Esophagus squamous epithelium (tissue), 4 donors: ENCODE data around the gene NTN3.

Source experiments
- POLR2A ChIP-seq, 4 donors: fragments of 450-650 bp; IDR thresholded peaks; one replicate each; pipeline ENCODE4 v1.6.1; 2017; ENCODE audit warnings: antibody characterized with exemption in 4 of 4, mild to moderate bottlenecking in 4 of 4, moderate library complexity in 3 of 4
- TF ChIP-seq, protein P1 (sequence below), 6 experiments: fragments of 450-650 bp in 4 of 6; fragments of 200-600 bp in 2 of 6; sonication (generic) in 2 of 6; IDR thresholded peaks; one replicate each; pipeline ENCODE4 v1.5.1; 2016 to 2019; ENCODE audit warnings: antibody characterized with exemption in 6 of 6, mild to moderate bottlenecking in 4 of 6, moderate library complexity in 4 of 6

DNA sequence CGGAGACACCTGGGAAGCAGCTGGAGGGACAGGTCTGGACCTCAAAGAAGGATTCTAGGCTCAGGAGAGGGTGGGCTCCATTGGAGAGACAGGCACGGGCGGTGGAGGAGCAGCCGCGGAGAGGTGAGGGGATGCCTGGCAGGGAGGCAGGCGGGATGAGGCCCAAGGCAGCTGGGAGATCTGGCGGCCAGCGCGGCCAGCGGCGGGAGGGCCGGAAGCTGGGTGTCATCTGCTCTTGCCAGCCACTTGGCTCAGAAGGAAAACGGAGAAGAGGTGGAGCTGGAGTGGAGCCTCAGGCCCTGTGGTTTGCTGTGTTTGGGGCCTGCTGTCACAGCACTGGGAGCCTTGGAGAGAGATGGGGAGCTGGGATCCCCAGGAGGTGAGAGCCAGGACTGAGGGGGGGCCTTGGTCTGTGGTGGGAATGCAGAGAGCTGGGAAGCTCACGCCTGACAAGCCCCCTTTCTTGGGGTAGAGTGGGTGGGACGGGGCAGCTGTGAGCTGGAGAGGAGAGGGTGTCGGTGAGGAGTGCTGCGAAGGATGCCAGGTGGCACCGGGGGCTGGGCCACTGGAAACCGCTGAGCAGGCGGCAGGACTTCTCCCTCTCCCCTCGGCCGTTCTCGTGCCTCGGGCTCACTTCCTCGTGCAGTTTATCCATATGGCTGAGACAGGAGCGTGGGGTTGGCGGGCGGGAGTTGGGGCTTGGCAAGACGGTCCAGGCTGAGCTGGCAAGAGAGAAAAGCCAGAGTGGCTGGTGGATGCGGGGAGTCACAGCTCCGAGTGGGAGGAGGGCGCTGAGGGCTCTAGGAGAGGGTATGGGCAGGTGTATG lies 11.8 kb downstream of the NTN3 start:
- TF ChIP-seq, protein P1, sequence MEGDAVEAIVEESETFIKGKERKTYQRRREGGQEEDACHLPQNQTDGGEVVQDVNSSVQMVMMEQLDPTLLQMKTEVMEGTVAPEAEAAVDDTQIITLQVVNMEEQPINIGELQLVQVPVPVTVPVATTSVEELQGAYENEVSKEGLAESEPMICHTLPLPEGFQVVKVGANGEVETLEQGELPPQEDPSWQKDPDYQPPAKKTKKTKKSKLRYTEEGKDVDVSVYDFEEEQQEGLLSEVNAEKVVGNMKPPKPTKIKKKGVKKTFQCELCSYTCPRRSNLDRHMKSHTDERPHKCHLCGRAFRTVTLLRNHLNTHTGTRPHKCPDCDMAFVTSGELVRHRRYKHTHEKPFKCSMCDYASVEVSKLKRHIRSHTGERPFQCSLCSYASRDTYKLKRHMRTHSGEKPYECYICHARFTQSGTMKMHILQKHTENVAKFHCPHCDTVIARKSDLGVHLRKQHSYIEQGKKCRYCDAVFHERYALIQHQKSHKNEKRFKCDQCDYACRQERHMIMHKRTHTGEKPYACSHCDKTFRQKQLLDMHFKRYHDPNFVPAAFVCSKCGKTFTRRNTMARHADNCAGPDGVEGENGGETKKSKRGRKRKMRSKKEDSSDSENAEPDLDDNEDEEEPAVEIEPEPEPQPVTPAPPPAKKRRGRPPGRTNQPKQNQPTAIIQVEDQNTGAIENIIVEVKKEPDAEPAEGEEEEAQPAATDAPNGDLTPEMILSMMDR (IDR thresholded peaks at IDR 0.05) = no peak
- TF ChIP-seq POLR2A (IDR thresholded peaks at IDR 0.05) = no peak
